ENCODE data around the gene KRTAP4-3. TPM values are rescaled to one million over a fixed set of nuclear protein-coding genes. Genes with fewer than 3 reads are reported as not detected.

The KRTAP4-3 gene
- total and polyA plus RNA-seq, 10 of the 15 experiments (the other 5 are each of a cell fraction or from before 2014, with no cell fraction given), result not detected

DNA sequence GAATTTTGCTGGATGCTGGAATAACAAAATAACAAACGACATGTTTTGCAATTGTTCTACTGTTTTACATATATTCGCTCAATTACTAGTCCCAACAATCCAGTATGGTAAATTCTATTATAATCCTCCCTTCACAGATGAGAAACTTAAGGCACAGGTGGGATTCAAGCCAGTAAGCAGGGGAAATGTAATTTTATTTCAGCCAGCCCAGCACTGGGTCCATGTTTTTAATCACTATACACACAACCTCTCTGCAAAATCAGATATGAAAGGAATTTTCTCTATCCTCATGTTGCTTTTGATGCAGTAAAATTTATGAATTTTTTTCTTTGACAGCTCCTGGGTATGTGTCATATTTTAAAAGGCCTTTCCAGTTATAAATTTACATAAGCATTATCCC is 22.8 kb downstream of the KRTAP4-3 start:
- H3K4me1 ChIP-seq (ENCODE audit: control insufficient read depth, insufficient read depth, low read length), result no peaks in the 10 kb centered on the region
- ChIA-PET POLR2A (no interaction called here), RAD21 (ENCODE audit: unreplicated experiment) (no interaction called here), CTCF (no interaction called here), SMC1A (ENCODE audit: uncharacterized antibody, unreplicated experiment) (no interaction called here)
- H3K9ac ChIP-seq (ENCODE audit: control insufficient read depth, insufficient read depth, low read length), result no peak overlapping the region
- in situ Hi-C loops (cut with MboI) (no loop called here), intact Hi-C loops (cut with micrococcal nuclease; ENCODE audit: unreplicated experiment) (no loop called here)
- no peak overlapping the region for H3K4me2 ChIP-seq (ENCODE audit: control insufficient read depth, insufficient read depth)
- H3K79me2 ChIP-seq (ENCODE audit: control insufficient read depth, insufficient read depth, low read length), result no peaks in the 10 kb centered on the region
- H3K9me3 ChIP-seq (replicated peaks; ENCODE audit: control insufficient read depth, insufficient read depth, low read length), result no peaks in the 10 kb centered on the region; the same call in 1 of the 3 replicates
- H3K27ac ChIP-seq (ENCODE audit: control insufficient read depth, insufficient read depth), result no peak overlapping the region
- H4K20me1 ChIP-seq (ENCODE audit: control insufficient read depth, insufficient read depth), result no peaks in the 10 kb centered on the region
- H3K27me3 ChIP-seq (replicated peaks in 1 of 2; ENCODE audit: control insufficient read depth in 2 of 2, insufficient read depth in 2 of 2, low read length in 1 of 2), result no peaks in the 10 kb centered on the region
- 1% methylated on average over 2 of the region's 2 CpGs for WGBS (ENCODE audit: insufficient coverage, insufficient replicate concordance, low lambda C conversion rate, missing lambda C conversion rate)
- no peaks in the 10 kb centered on the region for H3K36me3 ChIP-seq (ENCODE audit: control insufficient read depth in 2 of 2, insufficient read depth in 2 of 2, low read length in 1 of 2)
- no peak for ATAC-seq
- BruUV-seq (replicated peaks), result no TSS peak
- FAIRE-seq, result no peak
- H3K4me3 ChIP-seq, result no peak overlapping the region
- DNase-seq (ENCODE audit: low read depth, low spot score), result no peak
- no peak overlapping the region for H2AFZ ChIP-seq (ENCODE audit: control insufficient read depth, low read depth, low read length)
- TF ChIP-seq POLR2AphosphoS2 (IDR thresholded peaks at IDR 0.05; ENCODE audit: low read depth, low read length) (no peak), TAF1 (IDR thresholded peaks at IDR 0.05; ENCODE audit: borderline replicate concordance, low read depth, low read length) (no peak), TCF3 (IDR thresholded peaks at IDR 0.05; ENCODE audit: borderline replicate concordance, insufficient read depth, low read depth, low read length) (no peak), BACH1 (IDR thresholded peaks at IDR 0.05; ENCODE audit: borderline replicate concordance) (no peak), ZNF384 (IDR thresholded peaks at IDR 0.05; ENCODE audit: borderline replicate concordance, low read depth, low read length) (no peak), CBFB (IDR thresholded peaks at IDR 0.05; ENCODE audit: low read depth) (no peak), ETV6 (conservative IDR thresholded peaks at IDR 0.05 in 1 of 2, IDR thresholded peaks at IDR 0.05 in 1 of 2; ENCODE audit: borderline replicate concordance in 1 of 2, low read depth in 1 of 2) (no peak), ZSCAN29 (IDR thresholded peaks at IDR 0.05) (no peak), RELA (IDR thresholded peaks at IDR 0.05; ENCODE audit: borderline replicate concordance, partially characterized antibody) (no peak), RUNX3 (IDR thresholded peaks at IDR 0.05; ENCODE audit: low read length) (no peak), HCFC1 (IDR thresholded peaks at IDR 0.05; ENCODE audit: low read length) (no peak), RAD21 (IDR thresholded peaks at IDR 0.05; ENCODE audit: insufficient read depth, low read depth, low read length) (no peak)
- TF ChIP-seq, protein P1, sequence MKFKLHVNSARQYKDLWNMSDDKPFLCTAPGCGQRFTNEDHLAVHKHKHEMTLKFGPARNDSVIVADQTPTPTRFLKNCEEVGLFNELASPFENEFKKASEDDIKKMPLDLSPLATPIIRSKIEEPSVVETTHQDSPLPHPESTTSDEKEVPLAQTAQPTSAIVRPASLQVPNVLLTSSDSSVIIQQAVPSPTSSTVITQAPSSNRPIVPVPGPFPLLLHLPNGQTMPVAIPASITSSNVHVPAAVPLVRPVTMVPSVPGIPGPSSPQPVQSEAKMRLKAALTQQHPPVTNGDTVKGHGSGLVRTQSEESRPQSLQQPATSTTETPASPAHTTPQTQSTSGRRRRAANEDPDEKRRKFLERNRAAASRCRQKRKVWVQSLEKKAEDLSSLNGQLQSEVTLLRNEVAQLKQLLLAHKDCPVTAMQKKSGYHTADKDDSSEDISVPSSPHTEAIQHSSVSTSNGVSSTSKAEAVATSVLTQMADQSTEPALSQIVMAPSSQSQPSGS (IDR thresholded peaks at IDR 0.05; ENCODE audit: low read length), result no peak
- TF ChIP-seq, protein P2, sequence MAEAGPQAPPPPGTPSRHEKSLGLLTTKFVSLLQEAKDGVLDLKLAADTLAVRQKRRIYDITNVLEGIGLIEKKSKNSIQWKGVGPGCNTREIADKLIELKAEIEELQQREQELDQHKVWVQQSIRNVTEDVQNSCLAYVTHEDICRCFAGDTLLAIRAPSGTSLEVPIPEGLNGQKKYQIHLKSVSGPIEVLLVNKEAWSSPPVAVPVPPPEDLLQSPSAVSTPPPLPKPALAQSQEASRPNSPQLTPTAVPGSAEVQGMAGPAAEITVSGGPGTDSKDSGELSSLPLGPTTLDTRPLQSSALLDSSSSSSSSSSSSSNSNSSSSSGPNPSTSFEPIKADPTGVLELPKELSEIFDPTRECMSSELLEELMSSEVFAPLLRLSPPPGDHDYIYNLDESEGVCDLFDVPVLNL (IDR thresholded peaks at IDR 0.05; ENCODE audit: low read depth, low read length), result no peak
- TF ChIP-seq, protein P3, sequence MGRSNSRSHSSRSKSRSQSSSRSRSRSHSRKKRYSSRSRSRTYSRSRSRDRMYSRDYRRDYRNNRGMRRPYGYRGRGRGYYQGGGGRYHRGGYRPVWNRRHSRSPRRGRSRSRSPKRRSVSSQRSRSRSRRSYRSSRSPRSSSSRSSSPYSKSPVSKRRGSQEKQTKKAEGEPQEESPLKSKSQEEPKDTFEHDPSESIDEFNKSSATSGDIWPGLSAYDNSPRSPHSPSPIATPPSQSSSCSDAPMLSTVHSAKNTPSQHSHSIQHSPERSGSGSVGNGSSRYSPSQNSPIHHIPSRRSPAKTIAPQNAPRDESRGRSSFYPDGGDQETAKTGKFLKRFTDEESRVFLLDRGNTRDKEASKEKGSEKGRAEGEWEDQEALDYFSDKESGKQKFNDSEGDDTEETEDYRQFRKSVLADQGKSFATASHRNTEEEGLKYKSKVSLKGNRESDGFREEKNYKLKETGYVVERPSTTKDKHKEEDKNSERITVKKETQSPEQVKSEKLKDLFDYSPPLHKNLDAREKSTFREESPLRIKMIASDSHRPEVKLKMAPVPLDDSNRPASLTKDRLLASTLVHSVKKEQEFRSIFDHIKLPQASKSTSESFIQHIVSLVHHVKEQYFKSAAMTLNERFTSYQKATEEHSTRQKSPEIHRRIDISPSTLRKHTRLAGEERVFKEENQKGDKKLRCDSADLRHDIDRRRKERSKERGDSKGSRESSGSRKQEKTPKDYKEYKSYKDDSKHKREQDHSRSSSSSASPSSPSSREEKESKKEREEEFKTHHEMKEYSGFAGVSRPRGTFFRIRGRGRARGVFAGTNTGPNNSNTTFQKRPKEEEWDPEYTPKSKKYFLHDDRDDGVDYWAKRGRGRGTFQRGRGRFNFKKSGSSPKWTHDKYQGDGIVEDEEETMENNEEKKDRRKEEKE (IDR thresholded peaks at IDR 0.05), result no peak
- TF ChIP-seq, protein P4, sequence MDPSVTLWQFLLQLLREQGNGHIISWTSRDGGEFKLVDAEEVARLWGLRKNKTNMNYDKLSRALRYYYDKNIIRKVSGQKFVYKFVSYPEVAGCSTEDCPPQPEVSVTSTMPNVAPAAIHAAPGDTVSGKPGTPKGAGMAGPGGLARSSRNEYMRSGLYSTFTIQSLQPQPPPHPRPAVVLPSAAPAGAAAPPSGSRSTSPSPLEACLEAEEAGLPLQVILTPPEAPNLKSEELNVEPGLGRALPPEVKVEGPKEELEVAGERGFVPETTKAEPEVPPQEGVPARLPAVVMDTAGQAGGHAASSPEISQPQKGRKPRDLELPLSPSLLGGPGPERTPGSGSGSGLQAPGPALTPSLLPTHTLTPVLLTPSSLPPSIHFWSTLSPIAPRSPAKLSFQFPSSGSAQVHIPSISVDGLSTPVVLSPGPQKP (IDR thresholded peaks at IDR 0.05; ENCODE audit: low read depth, low read length), result no peak
- TF ChIP-seq, protein P5, sequence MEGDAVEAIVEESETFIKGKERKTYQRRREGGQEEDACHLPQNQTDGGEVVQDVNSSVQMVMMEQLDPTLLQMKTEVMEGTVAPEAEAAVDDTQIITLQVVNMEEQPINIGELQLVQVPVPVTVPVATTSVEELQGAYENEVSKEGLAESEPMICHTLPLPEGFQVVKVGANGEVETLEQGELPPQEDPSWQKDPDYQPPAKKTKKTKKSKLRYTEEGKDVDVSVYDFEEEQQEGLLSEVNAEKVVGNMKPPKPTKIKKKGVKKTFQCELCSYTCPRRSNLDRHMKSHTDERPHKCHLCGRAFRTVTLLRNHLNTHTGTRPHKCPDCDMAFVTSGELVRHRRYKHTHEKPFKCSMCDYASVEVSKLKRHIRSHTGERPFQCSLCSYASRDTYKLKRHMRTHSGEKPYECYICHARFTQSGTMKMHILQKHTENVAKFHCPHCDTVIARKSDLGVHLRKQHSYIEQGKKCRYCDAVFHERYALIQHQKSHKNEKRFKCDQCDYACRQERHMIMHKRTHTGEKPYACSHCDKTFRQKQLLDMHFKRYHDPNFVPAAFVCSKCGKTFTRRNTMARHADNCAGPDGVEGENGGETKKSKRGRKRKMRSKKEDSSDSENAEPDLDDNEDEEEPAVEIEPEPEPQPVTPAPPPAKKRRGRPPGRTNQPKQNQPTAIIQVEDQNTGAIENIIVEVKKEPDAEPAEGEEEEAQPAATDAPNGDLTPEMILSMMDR (IDR thresholded peaks at IDR 0.05 in 2 of 3, conservative IDR thresholded peaks at IDR 0.05 in 1 of 3; ENCODE audit: control insufficient read depth in 2 of 3, extremely low read depth in 1 of 3, insufficient read depth in 1 of 3, low read depth in 3 of 3, low read length in 3 of 3), result no peak
